Limb (tissue), 2 donors: ENCODE data around the gene TPRKB.
"Not testable (repeated sequence)": the region's sequence is repeated elsewhere in the genome, so short reads cannot be mapped to it uniquely, and the experiment has no call there.

Experiments used
- DNase-seq, 2 donors: peaks; one replicate each; pipeline ENCODE4 v3.0.0-alpha.2; 2016; ENCODE audit errors: extremely low spot score in 2 of 2

The TPRKB gene

DNA sequence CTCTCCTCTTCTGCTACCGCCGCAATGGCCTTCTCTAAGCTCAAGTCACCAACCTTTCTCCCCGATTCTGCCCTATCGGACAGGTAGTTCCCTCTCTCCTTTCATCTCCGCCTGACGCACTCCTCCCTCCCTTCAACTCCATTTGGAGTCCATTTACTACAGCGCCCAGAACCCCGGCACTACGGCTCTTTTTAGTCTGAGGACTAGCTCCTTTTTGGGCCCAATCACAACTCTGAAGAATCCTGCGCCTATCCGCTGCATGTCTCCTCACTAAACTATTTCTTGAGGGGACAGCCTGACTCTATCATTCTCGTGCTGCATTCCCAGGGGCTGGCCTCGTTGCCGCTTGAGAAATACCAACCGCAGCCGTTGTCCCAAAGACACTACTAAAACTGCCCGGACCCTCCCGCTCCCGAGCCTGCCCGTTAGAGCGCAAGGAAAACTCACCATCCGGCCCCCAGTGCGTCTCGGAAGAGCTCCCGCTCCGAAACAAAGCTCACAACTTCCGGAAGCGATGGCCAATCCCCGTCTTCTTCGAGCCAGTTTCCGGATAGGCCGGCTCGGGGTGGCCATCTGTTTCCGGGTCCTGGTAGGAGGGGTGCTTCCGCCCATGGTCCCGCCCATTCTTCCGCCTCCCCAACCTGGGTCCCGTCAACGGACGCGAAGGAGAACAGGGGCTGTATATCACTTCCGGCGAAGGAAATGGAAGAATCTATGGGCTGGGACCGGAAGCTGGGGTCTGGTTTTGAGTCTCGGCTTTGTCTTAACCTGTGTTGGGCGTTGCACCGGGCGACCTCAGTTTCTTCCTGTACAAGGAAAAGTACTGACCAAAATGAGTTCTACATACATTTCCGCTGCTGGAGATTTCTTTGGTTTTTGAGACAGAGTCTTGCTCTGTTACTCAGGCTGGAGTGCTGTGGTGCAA lies at the start of gene TPRKB:
Gene TPRKB, minus strand, starts transcription at position 491 of the 925 bp plus-strand sequence. CDS start 2,776 bp downstream, outside the sequence.
- DNase-seq: peak; percentile 98

DNA sequence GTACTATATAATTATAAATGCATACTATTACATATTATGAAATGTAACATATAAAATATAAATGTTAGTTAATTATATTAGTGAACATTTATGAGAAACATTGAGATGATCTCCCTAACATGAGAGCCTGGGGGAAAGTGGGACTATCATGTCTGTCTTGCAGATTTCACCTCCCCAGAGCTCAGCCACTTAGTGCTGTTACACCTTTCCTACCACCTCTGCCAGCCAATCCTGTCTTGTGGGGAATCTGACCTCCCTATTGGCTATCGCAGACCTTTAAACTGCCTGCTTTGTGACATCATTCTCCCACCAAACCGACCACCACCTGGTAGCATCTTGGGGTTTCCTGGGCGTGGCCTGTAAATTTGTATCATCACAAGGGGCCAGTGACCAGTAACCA lies 46.7 kb upstream of the TPRKB start, which contains the start of gene C2orf78:
Gene C2orf78, plus strand, starts transcription at position 301 of the 400 bp plus-strand sequence. CDS start 127 bp downstream, outside the sequence.
- not testable (repeated sequence) for DNase-seq

DNA sequence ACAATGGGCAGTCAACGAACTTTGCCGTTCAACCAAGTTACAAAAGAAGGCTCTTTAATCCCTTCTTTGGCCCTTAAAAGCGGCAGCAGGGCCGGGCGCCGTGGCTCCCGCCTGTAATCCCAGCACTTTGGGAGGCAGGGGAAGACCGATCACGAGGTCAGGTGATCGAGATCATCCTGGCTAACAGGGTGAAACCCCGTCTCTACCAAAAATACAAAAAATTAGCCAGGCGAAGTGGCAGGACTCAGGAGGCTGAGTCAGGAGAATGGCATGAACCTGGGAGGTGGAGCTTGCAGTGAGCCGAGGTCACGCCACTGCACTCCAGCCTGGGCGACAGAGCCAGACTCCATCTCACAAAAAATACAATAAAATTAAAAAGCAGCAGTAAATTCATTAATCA lies 46.3 kb upstream of the TPRKB start:
- not testable (repeated sequence) for DNase-seq

DNA sequence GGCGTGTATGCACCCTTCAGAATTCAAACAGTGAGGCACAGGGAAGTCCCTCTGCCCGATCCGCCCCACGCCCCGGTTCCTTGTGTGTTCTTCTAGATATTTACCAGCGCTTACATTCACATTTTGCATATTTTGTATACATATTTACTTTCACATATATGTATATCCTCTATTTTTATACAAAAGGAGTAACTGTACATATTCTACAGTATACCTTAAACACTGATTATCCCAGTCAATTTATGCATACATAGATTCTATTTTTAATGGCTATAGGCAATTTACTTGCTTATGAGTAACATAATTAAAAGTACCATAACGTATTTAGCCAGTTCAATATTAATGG lies 43.1 kb upstream of the TPRKB start:
- DNase-seq: no peak

DNA sequence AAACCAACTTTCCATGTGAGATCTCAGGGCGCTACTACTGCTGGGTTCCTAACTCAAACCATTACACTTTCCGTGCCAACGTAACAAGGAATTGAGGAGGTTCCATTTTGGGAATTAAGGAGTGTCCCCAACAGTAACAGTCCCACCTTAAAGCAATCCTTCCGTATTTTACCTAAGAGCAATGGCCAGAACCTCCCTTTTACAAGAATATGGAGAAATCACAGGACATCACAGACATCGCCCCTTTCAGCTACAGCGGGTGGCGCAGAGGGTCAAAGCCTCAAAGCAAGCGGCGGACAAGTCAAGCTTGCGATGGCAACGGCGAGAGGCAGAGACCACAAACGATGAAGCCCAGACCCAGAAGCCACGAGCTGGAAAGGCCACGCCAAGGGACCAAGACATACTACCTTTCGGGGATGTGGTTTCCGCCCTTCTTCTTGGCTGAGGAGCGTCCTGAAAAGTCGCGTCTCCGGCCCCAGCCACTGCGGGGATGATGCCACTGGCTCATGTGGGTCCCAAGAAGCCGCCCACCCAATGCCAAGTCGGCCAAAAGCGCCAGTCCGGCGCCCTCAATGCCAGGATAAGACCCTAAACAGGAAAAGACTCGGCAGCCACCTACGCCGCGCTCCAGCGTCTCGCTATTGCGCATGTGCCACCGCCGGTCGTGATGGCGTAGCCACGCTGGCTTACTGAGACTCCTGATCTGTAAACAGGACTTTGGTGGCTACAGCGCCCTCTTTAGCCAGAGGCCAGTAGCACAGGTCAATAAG lies 42.5 kb upstream of the TPRKB start, which contains the start of gene DUSP11:
Gene DUSP11, minus strand, starts transcription at position 637 of the 770 bp plus-strand sequence. Its CDS starts 129 bp downstream, at position 508.
- DNase-seq: peak; percentile 93 to 94

DNA sequence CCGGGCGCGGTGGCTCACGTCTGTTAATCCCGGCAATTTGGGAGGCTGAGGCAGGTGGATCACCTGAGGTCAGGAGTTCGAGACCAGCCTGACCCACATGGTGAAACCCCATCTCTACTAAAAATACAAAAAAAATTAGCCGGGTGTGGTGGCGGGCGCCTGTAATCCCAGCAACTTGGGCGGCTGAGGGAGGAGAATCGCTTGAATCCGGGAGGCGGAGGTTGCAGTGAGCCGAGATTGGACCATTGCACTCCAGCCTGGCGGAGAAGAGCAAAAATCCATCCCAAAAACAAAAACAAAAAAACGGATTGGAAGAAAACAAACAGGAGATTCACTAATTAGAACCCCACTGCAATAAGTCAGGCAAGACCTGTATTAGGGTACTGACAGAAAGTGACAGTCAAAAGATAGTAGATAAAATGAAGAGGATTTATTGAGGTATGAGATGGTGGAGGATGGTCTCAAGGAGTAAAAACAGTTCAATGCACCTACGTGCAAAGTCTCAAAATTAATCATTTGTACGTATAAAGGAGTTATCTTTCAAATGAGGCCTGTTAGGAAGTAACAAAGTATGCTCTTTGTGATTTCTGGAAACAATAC lies 41.8 kb upstream of the TPRKB start:
- not testable (repeated sequence) for DNase-seq

DNA sequence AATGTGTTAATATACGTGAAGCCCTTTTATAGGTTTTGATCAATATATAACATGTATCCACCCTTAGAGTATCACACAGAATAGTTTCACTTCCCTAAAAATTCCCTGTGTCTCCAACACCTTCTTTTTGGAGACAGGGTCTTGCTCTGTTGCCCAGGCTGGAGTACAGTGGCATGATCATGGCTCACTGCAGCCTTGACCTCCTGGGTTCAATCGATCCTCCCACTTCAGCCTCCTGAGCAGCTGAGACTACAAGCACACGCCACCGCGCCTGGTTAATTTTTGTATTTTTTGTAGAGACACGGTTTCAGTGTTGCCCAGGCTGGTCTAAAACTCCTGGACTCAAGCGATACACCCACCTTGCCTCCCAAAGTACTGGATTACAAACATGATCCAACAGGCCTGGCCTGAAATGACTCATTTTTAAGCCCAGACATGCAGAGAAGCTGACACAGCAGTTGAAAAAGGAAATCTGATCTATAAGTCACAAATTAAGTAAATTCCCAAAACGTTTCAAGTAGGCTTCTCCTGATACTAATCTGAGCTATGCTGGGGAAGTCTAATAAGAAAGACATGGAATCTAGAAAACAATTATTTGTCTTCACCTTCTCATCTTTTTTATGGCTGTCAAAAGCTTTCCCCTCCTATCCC lies 39.8 kb upstream of the TPRKB start:
- no peak for DNase-seq

DNA sequence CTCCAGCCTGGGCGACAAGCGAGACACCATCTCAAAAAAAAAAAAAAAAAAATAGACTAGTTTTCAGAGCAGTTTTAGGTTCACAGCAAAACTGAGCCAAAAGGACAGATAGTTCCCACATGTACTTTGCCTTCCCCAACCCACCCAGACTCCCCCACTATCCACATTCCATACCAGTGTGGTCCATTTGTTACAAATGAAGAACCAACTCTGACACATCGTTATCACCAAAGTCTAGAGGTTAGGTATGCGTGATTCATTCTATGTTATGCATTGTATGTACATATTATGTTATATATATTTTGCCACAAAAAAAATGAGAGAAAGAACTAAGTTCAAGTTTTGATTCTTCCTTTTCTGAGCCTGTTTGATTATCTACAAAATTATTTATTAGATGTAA lies 39.2 kb upstream of the TPRKB start:
- no peak for DNase-seq

DNA sequence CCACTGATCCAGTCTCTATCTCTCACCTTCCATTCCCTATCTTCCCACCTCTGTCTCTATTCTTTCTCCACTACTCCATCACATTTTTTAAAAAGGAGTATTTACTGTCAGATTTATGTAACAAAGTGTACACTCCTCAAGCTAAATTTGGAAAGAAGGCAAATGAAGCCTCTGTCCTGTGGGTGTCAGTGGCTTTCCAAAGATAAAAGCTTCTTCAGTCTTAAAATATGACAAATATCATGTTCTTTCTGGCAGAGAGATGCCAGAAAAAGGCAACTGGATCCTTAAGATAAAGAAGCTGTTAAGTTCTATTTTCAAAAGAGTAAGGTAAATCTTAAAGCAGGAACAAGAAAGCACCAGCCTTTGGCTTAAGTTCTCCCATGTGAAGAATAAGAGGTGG lies 35.7 kb upstream of the TPRKB start:
- DNase-seq: no peak

DNA sequence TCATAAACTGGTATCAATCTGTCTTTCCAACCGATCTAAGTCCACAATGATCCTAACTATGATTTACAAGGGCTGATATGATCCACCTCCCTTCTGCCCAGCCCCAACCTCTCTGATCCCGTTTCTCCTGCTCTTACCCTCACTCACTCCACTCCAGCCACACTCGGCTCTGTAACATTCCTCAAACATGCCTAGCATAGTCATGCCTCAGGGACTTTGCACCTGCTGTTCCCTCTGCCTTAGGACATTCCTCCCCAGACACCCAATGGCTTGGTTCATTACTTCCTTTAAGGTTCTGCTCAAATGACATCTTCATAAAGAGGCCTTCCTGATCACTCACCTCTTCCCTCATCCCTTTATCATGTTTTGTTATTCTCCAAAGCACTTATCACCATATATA lies 33.6 kb upstream of the TPRKB start:
- DNase-seq: no peak

DNA sequence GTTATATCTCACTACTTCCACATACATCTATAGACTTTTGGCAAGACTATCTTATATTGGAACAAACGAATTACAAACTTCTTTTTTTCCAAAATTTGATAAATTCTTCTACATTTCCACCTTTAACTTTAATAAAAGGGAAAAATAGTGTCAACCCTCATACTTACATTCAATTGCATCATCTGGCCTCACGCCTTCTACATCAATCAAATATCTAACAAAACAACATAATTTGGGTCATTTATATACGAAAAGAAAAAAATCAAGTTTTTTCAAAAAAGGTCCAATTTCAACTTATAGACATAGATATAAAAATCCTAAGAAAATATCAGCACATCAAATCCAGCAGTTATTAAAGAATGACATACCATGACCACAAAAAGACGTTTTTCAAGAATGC lies 29.8 kb upstream of the TPRKB start:
- DNase-seq: no peak

DNA sequence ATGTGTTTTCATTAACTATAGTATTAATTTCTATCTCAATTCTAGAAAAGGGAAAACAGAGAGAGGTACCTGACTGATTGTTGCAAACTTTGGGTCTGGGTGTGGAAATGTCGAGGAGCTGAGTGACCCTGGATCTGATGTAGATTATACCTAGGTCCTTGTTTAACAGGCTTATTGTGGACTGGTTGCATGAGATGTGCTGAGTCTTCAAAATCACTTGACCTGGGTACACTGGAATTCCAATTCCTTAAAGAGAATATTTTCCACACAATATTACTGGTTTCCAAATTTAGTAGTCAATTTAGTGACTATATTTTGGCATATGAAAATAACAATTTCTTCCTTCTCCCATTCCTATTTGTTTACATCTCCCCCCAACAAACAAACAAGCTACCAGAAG lies 29.2 kb upstream of the TPRKB start:
- DNase-seq: no peak

DNA sequence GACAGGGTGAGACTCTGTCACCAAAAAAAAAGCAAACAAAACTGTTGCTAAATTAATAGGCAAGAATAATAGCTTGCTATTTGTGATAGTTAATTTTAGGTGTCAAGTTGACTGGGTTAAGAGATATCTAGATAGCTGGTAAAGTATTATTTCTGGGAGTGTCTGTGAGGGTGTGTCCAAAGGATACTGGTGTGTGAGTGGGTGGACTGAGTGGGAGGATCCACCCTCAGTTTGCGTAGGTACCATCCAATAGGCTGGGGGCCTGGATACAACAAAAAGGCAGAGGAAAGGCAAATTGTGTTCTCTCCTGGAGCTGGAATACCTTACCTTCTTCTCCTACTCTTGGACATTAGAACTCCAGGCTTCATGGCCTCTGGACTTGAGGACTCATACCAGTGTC lies 27.8 kb upstream of the TPRKB start:
- DNase-seq: no peak

DNA sequence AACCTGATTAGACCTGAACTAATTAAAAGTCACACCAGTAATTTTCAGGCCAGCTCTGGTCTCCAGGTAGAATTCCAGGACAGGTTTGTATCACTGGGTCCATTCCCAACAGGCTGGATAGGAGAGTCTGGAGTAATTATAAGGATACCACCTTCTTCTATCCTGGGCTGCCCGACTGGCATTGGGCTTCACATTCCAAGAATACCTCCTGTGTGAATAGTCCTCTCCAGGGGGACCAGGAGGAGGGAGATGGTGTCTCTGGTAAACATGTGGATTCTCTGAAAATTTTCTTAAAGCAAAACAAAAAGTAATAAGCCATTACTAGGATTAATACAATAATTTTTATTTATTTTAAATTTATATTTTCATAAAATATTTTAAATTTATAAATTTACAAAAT lies 25.4 kb upstream of the TPRKB start:
- DNase-seq: no peak

DNA sequence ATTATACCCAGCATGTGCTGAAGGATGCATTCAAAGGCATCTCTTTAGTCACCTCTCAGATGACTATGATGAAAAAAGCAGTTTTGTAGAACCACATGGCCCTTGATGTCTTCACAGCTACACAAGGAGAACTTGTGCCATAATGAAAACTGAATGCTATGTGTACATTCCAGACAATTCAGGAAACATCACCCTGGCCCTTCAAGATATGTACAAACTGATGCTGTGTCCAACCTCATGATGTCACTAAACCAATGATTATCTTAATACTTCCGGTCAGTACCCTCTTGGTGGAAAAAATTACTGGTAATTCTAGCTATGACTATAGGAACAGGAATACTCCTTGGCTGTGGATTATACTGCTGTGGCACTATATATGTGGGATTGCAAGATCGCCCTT lies 22.8 kb upstream of the TPRKB start:
- DNase-seq: no peak

DNA sequence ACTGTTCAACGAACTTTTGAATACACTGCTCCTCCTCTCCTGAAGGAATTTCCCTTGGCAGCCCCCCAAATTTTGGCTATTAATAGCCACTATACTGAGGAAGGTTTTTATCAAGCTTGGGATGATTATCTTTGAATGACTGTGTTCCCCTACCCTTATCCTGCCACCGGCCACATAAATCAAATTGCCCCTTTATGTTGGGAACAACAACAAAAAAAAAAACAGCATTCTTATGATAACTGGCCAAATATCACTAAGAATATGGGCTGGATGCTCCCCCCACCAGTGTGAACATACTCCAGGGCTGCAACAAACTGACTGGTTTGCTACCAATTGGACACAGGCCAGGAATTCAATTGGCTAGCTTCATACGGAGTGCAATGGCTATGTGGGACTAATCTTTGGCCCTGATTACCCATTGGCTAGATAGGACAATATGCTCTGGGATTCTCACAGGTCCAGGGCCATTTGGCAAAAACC lies 22.2 kb upstream of the TPRKB start:
- DNase-seq: no peak

DNA sequence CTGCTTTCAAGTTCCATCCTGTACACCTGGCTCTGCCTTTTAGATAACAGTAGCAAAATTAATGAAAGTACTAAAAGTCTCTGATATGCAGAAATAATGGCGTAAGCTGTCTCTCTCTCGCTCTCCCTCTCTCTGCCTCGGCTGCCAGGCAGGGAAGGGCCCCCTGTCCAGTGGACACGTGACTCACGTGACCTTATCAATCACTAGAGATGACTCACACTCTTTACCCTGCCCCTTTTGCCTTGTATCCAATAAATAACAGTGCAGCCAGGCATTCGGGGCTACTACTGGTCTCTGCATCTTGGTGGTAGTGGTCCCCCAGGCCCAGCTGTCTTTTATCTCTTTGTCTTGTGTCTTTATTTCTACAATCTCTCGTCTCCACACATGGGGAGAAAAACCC lies 17.2 kb upstream of the TPRKB start:
- not testable (repeated sequence) for DNase-seq

DNA sequence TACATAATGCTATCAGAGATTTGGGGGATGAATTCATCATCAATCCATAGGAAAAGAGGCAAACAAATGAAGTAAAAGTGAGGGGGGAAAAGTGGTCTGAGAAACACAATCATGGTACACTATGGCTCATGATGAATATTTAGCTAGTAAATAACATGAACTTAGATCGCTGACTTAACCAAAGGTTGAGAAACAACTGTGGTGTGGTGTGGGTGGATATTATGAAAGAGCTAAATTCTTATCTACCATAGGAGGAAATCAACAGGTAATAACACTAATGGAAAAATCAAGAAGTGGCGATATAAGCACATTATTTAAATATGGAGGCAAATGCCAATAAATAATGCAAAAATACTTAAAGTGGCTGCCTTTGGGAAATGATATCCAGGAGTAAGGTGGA lies 12.2 kb upstream of the TPRKB start:
- no peak for DNase-seq

DNA sequence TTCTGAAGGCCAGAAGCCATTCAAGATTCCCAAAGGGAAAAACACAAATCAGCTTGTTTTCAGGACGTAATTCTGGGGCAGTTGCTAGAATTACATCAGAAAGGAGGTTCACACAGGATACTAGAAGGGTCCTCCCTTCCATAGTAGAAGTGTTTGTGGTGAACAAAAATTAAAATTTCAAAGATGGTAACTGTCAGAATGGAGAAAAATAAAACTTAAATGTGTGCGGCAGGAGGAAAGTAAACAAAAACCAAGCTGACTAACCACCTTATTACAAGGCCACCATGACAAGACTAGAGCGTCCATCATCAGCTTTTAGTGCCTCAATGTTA lies 9.7 kb upstream of the TPRKB start:
- no peak for DNase-seq

DNA sequence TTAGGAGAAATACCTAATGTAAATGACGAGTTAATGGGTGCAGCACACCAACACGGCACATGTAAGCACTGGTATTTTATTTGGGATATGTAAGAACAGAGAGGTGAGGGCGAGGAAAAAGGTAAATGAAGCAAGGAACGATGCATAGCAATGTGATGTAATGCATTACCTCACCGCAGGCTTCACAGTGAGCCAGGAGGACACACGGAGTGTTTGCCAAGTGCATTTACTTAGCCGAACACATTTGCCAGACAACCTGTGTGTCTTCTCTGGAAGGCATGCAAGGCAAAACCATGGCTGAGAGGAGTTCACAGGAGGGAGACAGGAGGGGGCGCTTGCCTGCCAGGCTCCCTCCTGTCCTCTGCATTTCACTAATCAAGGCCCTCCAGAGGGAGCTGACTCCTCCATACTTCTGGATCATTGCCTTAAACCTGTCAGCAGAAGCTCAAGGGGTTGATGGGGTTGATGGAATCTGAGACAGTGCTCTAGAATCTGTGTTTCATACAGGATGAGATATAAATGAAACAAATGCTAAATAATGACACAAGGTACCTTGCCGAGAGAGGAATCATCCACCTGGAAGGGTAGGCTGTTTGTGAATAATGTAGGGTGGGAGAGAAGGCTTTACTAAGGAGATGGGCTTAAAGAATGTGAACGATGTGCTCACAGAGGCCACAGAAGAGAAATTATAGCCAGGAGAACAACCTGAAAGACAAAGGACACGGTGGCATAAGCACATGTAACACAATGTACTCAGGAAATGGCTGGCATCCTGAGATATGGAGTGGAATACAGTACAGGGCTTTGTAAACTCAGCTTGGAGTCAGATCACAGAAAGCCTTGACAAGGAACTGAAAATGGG lies 9.1 kb upstream of the TPRKB start:
- DNase-seq: no peak

DNA sequence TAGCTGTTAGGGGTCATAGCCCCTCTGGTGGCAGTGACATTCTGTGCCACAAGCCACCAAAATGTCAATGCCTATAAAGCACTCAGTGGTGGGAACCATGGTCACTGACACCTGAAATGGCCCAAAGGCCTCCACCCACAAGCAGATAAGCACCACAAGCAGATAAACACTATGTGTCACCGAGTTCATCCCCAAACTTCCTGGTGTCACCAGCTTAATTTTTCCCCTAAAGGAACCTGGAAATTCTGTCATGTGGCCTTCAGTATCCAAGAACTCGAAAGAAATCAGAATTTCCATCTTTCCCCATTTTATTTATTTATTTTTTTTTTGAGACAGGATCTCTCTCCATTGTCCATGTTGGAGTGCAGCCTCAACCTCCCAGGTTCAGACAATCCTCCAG lies 3.6 kb upstream of the TPRKB start:
- no peak for DNase-seq
